GM12878 (cell line): ENCODE results near the gene USH2A. TPM values are rescaled to one million over a fixed set of nuclear protein-coding genes. Genes with fewer than 3 reads are reported as not detected.

Experiments
- ATAC-seq: fragments of 200-7000 bp; cut with Tn5 transposase; 3 replicates; pipeline ENCODE4 v1.9.1; 2020; ENCODE audit warnings: mild to moderate bottlenecking, moderate library complexity
- BruUV-seq: library from RNA; stranded (reverse); fragments of 400-500 nt; replicated peaks from 2 replicates; lab custom pipeline; 2021; lab: Mats Ljungman, UMichigan
- CTCF ChIA-PET: fragments of 300-600 bp; sonication (Branson Sonifier 250); formaldehyde crosslinking; extraction: SDS; loops from one replicate; lab custom pipeline; 2021; ENCODE audit warnings: inconsistent platforms; lab: Yijun Ruan, JAX
- POLR2A ChIA-PET: fragments of 350-600 bp; formaldehyde crosslinking; extraction: SDS; loops from one replicate; lab custom pipeline; 2021; ENCODE audit warnings: inconsistent platforms; lab: Charles Lee
- RAD21 ChIA-PET: fragments of 300-600 bp; sonication (Branson Sonifier 250); formaldehyde crosslinking; loops from one replicate; lab custom pipeline; 2023; ENCODE audit warnings: antibody characterized with exemption; ENCODE audit not compliant: unreplicated experiment; lab: Charles Lee
- SMC1A ChIA-PET: fragments of 300-600 bp; sonication (Branson Sonifier 250); formaldehyde crosslinking; loops from one replicate; lab custom pipeline; 2023; ENCODE audit not compliant: unreplicated experiment, uncharacterized antibody; lab: Charles Lee
- DNase-seq: peaks from one replicate; pipeline ENCODE4 v3.0.0-alpha.2; 2011; ENCODE audit warnings: low read depth, low spot score
- FAIRE-seq: peaks from 3 replicates; lab custom pipeline; 2011; peaks lifted over from hg19 to GRCh38; lab: Jason Lieb, UNC
- H2AFZ ChIP-seq: 2 replicates; pipeline ENCODE4 v1.6.0; 2011; ENCODE audit warnings: low read depth, low read length, control low read depth; ENCODE audit not compliant: control insufficient read depth
- H3K27ac ChIP-seq: 2 replicates; pipeline ENCODE4 v1.5.1; 2011; ENCODE audit warnings: control low read depth; ENCODE audit not compliant: control insufficient read depth, insufficient read depth
- H3K27me3 ChIP-seq, 2 experiments: replicated peaks in 1 of 2; 2 replicates each; pipeline versions ENCODE4 v1.6.0 to v1.6.1; 2011; ENCODE audit warnings: low read length in 1 of 2; ENCODE audit not compliant: control insufficient read depth in 2 of 2, insufficient read depth in 2 of 2
- H3K36me3 ChIP-seq, 2 experiments: 2 replicates each; pipeline ENCODE4 v1.5.1; 2011; ENCODE audit warnings: low read length in 1 of 2; ENCODE audit not compliant: control insufficient read depth in 2 of 2, insufficient read depth in 2 of 2
- H3K4me1 ChIP-seq: 2 replicates; pipeline ENCODE4 v1.6.1; 2011; ENCODE audit warnings: mild to moderate bottlenecking, low read length, moderate library complexity, mixed read lengths; ENCODE audit not compliant: control insufficient read depth, insufficient read depth
- H3K4me2 ChIP-seq: 2 replicates; pipeline ENCODE4 v1.6.0; 2011; ENCODE audit warnings: control low read depth; ENCODE audit not compliant: control insufficient read depth, insufficient read depth
- H3K4me3 ChIP-seq: fragments of 200-600 bp; sonication (generic); 2 replicates; pipeline ENCODE4 v1.5.1; 2016
- H3K79me2 ChIP-seq: 2 replicates; pipeline ENCODE4 v1.6.0; 2011; ENCODE audit warnings: low read length; ENCODE audit not compliant: control insufficient read depth, insufficient read depth
- H3K9ac ChIP-seq: 2 replicates; pipeline ENCODE4 v1.8.0; 2011; ENCODE audit warnings: low read length, control low read depth, mixed read lengths; ENCODE audit not compliant: control insufficient read depth, insufficient read depth
- H3K9me3 ChIP-seq: replicated peaks from 3 replicates; pipeline ENCODE4 v1.5.1; 2011; ENCODE audit warnings: mild to moderate bottlenecking, low read length; ENCODE audit not compliant: control insufficient read depth, insufficient read depth
- H4K20me1 ChIP-seq: 2 replicates; pipeline ENCODE4 v1.6.0; 2011; ENCODE audit not compliant: control insufficient read depth, insufficient read depth
- ATF7 ChIP-seq: fragments of 450-650 bp; IDR thresholded peaks from 2 replicates; pipeline ENCODE4 v1.6.1; 2016; ENCODE audit warnings: low read depth, mild to moderate bottlenecking
- CHD4 ChIP-seq: fragments of 200-600 bp; sonication (generic); IDR thresholded peaks from 2 replicates; pipeline ENCODE4 v1.6.1; 2016; ENCODE audit warnings: mild to moderate bottlenecking
- DPF2 ChIP-seq: fragments of 450-650 bp; IDR thresholded peaks from 2 replicates; pipeline ENCODE4 v1.6.1; 2017; ENCODE audit warnings: mild to moderate bottlenecking
- HDAC2 ChIP-seq: fragments of 200-600 bp; sonication (generic); IDR thresholded peaks from 2 replicates; pipeline ENCODE4 v1.6.1; 2017
- PAX8 ChIP-seq: fragments of 450-650 bp; IDR thresholded peaks from 2 replicates; pipeline ENCODE4 v1.6.1; 2017; ENCODE audit warnings: mild to moderate bottlenecking, moderate library complexity
- SIN3A ChIP-seq: IDR thresholded peaks from 2 replicates; pipeline ENCODE4 v1.6.1; 2012; ENCODE audit warnings: low read depth, low read length, improper control_type of control experiment
- SMAD1 ChIP-seq: fragments of 450-650 bp; IDR thresholded peaks from 2 replicates; pipeline ENCODE4 v1.6.1; 2018; ENCODE audit warnings: mild to moderate bottlenecking, low read depth; ENCODE audit not compliant: partially characterized antibody
- TARDBP ChIP-seq: IDR thresholded peaks from 2 replicates; pipeline ENCODE4 v1.6.1; 2016; ENCODE audit warnings: borderline replicate concordance
- TCF12 ChIP-seq: IDR thresholded peaks from 2 replicates; pipeline ENCODE4 v1.6.1; 2011; ENCODE audit warnings: low read depth, mild to moderate bottlenecking, low read length
- TCF3 ChIP-seq: IDR thresholded peaks from 2 replicates; pipeline ENCODE4 v1.6.1; 2012; ENCODE audit warnings: low read depth, mild to moderate bottlenecking, low read length, borderline replicate concordance; ENCODE audit not compliant: insufficient read depth
- WGBS: methylation state at CpG from one replicate; pipeline ENCODE4 v1.1.6; 2016; ENCODE audit warnings: low lambda C conversion rate; ENCODE audit not compliant: insufficient replicate concordance, insufficient coverage; ENCODE audit errors: missing lambda C conversion rate; 5-methylcytosine and 5-hydroxymethylcytosine counted together
- in situ Hi-C: fragments of 300-500 bp; cut with MboI; formaldehyde crosslinking; loops from 9 replicates; pipeline ENCODE4 v1.14.3; 2018; ENCODE audit warnings: mixed read lengths
- intact Hi-C: fragments of 100-400 bp; cut with micrococcal nuclease; formaldehyde crosslinking; loops from one replicate; pipeline ENCODE4 v1.14.2; 2022; ENCODE audit not compliant: unreplicated experiment
- polyA plus RNA-seq, 11 experiments: library from polyadenylated mRNA; depleted of rRNA in 4 of 11; unstranded in 6 of 11; stranded (reverse) in 5 of 11; fragments of >200 nt; fragmentation: Nextera tagmentation in 4 of 11; fragmentation: Illumina TruSeq in 1 of 11; extraction: Ambion mirVana in 4 of 11; extraction: Trizol in 1 of 11; gene quantifications; 1 replicate in 1 of 11; 2 replicates in 10 of 11; pipeline versions ENCODE4 v1.2.1 to v1.2.3, GENCODE V29; 2011 to 2016; ENCODE audit warnings: inconsistent platforms in 2 of 11, missing spikeins in 2 of 11, low read depth in 1 of 11
- total RNA-seq, 4 experiments: library from RNA; depleted of rRNA in 3 of 4; stranded (reverse); fragments of >200 nt in 3 of 4; fragmentation: Illumina TruSeq in 1 of 4; extraction: Trizol in 1 of 4; gene quantifications; 2 replicates each; pipeline versions ENCODE4 v1.2.1 to v1.2.3, GENCODE V29; 2013 to 2021

USH2A gene
- total and polyA plus RNA-seq, 10 of the 15 experiments (the other 5 are each of a cell fraction or from before 2014, with no cell fraction given) = under 0.01 to 0.20 (median 0.01) TPM; not detected in 2

DNA sequence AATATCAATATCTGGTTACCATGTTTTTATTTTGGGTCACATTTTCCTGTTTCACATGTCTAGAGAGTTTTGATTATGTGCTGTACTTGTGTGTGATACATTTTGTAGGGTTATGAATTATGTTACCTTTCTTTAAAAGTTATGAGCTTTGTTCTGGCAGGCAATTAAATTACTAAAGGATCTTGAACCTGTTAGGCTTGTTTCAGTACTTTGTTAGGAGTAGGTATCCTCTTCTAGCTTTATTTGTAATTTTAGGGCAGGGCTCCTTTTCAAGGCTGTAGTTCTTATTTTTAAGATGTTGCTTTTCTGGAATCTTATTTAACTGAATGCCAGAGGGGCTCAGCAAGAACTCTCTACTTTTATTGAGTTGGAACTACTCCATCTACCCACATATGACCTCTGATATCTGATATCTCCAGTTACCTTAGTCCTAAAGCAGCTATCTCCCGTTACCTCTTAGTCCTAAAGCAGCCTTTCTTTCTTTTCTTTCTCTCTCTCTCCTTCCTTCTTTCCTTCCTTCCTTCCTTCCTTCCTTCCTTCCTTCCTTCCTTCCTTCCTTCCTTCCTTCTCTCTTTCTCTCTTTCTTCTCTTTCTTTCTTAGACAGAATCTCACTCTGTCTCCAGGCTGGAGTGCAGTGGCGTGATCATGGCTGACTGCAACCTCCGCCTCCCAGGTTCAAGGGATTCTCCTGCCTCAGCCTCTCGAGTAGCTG lies 832.3 kb downstream of the USH2A start (continued):
- TF ChIP-seq SIN3A = no peak
- TF ChIP-seq, all 136 proteins: peak for 0

DNA sequence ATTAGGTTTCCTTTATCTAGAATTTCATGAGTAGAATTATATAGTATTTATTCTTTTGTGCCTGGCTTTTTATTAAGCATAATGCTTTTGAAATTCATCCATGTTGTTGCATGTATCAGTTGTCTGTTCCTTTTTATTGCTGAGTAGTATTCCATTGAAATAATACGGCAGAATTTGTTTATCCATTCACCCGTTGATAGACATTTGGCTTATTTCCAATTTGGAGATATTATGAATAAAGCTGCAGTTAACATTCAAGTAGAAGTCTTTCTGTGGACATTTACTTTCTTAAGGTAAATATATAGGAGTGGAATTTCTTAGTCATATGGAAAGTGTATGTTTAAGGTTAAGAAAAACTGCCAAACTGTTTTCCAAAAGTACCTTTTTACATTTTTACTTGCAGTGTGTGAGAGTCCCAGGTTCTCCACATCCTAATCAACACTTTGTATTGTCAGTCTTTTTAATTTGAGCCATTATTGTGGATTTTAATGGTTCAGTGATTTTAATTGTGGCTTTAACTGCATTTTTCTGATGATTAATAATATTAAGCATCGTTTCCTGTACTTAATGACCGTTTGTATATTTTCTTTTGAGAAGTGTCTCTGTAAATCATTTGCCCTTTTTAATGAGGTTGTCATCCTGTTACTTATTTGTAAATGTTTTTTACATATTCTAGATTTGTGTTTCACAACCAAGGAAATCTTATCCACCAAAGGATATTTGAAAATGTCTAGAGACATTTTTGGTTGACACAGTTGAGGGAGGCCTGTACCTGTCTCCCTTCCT lies 833.4 kb downstream of the USH2A start:
- no peaks in the 10 kb centered on the region for H4K20me1 ChIP-seq
- no peak for DNase-seq
- H3K9ac ChIP-seq = no peak overlapping the region
- H3K4me1 ChIP-seq = no peaks in the 10 kb centered on the region
- H3K4me2 ChIP-seq = no peak overlapping the region
- in situ Hi-C loops = no loop called here
- BruUV-seq = no TSS peak
- POLR2A ChIA-PET = no interaction called here
- FAIRE-seq = no peak
- H3K27me3 ChIP-seq = no peaks in the 10 kb centered on the region
- SMC1A ChIA-PET = interaction anchor here (0.9 to 3.1 kb wide), 3 partner anchors 10 to 17 kb away, joined by 3 to 13 read pairs (median 3); no protein-coding TSS in a partner anchor
- H3K79me2 ChIP-seq = no peaks in the 10 kb centered on the region
- H2AFZ ChIP-seq = no peak overlapping the region
- RAD21 ChIA-PET = no interaction called here
- H3K36me3 ChIP-seq = no peaks in the 10 kb centered on the region
- TF ChIP-seq ATF7 (no peak), PAX8 (no peak), SMAD1 (no peak), CHD4 (no peak), TCF12 (no peak), DPF2 (no peak), TCF3 (no peak), HDAC2 (no peak), TARDBP (no peak)
- ATAC-seq = no peak
- intact Hi-C loops = no loop called here
- WGBS = 67% methylated on average over 4 of the region's 4 CpGs
- no peaks in the 10 kb centered on the region for H3K9me3 ChIP-seq
- no peak overlapping the region for H3K27ac ChIP-seq
- H3K4me3 ChIP-seq = no peak overlapping the region
- CTCF ChIA-PET = interaction anchor here (0.7 to 1.3 kb wide), 2 partner anchors 10 to 15 kb away, joined by 3 to 7 read pairs; no protein-coding TSS in a partner anchor
